HG03342 (cell line): ENCODE measurements around the gene LRP1-AS.

Experiments used
- ATAC-seq: cut with Tn5 transposase; IDR thresholded peaks from one replicate; pipeline ENCODE4 v1.9.1; 2021; ENCODE audit warnings: mild to moderate bottlenecking, moderate library complexity; ENCODE audit not compliant: unreplicated experiment

LRP1-AS gene

DNA sequence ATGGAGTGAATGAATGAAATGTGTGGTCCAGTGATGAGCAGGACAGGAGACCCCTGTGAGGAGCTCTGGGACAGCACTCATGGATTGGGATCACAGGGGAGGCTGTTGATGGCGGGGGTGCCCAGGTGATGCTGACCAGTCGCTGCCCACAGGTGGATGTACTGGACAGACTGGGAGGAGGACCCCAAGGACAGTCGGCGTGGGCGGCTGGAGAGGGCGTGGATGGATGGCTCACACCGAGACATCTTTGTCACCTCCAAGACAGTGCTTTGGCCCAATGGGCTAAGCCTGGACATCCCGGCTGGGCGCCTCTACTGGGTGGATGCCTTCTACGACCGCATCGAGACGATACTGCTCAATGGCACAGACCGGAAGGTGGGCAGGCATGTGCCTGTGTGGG is 13.3 kb upstream of the LRP1-AS start:
- no peak for ATAC-seq

DNA sequence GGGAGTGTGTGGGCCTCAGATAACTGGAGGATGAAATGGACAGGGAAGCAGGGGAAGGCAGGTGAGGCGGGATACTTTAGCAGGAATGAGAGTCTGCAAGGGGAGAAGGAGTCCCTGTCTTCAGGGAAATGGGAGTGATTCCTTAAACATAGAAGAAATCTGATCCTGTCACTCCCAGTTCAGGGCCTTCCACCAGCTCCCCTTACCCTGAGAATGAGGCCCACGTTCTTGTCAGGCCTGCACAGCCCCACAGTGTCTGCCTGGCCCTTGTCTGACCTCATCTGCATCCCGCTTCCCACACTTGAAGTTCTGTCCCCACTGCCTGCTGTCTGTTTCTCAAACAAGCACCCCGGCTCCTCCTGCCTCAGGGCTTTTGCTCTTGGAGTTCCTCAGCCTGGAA is 12.6 kb upstream of the LRP1-AS start:
- no peak for ATAC-seq

DNA sequence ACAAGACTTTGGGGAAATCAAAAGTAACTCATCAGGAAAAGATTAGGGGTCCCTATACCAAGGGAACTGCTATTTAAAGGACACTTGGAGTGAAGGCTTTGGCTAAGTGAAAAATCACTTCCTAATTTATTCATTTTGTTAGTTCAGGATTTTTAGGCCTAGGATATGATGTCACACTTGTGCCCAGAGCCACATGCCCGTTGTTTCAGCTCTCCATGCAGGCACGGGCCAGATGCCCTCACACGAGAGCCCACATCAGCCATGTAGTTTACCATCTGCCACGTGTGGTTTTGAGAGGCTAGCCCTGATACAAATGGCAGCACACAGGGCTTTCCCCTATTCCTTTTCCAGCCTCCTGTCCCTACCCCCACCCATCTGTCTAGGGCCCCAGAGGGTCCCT is 11.9 kb upstream of the LRP1-AS start:
- no peak for ATAC-seq

DNA sequence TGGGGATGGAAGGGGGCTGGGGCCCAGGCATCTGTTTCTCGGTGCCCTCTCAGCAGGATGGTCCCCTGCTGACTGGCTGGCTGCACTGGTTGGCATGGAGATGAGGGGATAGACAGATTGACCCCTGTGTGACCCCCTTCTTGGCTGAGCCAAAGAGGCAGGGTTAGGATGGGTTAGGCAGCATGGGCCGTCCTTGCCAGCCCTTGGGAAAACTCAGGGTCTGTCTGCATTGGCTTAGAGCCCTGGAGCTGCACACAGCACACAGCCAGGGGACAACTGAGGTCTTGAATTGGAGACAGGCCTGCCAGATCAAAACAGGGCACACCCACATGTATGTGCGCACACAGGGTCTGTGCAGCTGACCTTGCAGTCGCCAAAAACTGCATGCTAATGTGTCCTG is 11.2 kb upstream of the LRP1-AS start:
- no peak for ATAC-seq

DNA sequence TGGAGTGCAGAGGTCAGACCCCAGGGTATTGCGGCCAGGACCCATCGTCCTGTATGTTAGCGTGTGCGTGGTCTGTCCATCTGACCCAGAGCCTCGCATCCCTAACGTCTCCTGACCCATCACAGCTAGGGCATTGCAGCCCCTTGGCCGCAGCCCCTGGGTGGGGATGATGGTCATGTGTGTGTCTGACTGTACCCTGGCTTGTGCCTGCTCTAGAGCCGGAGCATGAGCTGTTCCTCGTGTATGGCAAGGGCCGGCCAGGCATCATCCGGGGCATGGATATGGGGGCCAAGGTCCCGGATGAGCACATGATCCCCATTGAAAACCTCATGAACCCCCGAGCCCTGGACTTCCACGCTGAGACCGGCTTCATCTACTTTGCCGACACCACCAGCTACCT is 10.8 kb upstream of the LRP1-AS start:
- ATAC-seq, result no peak

DNA sequence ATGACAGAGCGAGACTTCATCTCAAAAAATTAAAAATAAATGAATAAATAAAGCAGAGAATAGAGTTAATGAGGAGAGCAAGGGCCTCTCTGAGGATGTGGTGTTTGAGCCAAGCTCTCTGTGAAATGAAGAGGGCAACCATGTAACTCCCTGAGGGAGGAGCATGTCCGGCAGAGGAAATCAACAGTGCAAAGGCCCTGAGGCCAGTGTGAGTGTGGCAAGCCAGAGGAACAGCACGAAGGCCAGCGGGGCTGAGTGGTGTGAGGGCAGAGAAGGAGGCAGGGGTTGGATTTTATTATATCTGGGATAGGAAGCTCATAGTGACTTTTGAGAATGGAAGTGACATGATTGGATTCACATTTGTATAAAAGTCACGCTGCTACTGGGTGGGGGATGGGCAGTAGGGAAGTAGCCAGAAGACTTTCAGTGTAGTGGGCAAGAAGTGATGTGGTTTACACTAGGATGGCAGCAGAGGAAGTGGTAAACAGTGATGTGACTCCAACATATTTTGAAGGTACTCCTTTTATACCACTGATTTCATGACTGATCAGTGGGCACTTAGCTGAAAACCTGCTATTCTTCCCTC is 10.3 kb upstream of the LRP1-AS start:
- ATAC-seq, result no peak

DNA sequence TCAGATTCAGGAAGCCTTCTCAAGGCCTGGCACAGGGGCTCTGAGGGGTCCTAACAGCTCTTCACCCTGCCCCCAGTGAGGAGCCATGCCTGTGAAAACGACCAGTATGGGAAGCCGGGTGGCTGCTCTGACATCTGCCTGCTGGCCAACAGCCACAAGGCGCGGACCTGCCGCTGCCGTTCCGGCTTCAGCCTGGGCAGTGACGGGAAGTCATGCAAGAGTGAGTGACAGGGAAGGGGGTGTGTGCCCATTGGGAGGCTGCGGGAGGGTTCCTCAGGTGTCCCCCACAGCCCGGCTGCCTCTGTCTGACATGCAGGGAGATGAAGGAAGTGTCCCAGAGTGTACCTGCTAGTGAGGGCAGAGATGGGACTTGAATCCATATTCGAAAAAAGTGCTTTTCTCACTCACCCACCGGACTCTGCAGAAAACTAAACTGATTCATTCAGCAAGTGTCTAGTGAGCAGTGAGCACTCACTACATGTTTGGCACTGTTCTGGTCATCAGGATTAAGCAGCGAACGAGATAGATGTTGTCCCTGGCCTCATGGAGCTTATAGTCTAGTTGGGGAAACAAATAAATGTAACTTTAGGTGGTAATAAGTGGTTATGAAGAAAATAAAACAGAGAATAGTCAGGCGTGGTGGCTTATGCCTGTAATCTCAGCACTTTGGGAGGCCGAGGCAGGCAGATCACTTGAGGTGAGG is 9.4 kb upstream of the LRP1-AS start:
- no peak for ATAC-seq

DNA sequence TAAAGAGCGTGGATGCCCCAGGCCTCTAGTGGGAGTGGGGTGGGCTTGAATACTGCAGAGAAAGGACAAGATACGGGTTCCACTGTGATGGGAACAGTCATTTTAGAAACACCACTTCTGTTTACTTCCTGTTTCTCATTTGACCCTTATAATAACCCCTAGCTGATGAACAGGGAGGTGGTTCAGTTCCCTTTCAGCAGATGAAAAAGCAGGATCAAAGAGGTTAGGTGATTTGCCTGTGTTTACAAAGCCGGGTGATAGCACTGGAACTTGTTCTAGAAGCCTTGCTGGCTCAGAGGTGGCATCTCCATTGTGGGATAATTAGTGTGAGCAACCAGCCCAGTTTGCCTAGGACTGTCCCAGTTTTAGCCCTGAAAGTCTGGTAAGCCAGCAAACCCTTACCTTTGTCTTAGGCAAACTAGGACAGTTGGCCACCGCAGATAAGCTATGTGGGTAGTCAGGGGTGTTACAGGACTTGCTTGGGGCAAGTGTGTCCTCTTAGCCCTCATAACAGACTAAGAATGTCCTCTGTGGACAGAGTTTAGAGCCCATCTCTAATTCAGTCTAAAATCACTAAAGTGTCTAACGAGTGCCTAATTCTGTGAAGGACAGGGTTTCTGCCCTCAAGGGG is 7.5 kb upstream of the LRP1-AS start:
- ATAC-seq, result no peak

DNA sequence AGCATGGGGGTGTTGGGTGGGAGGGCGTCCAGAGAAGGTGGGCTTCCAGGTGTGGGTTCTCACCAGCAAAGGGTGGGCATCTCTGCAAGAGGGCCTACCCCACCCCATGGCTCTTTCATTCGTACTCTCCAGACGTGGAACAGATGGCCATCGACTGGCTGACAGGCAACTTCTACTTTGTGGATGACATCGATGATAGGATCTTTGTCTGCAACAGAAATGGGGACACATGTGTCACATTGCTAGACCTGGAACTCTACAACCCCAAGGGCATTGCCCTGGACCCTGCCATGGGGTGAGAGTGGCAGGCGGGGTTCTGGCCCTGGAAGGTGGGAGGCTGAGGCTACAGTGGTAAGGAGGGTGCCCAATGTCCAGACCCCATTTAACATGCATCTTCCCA is 6.7 kb upstream of the LRP1-AS start:
- ATAC-seq, result no peak

DNA sequence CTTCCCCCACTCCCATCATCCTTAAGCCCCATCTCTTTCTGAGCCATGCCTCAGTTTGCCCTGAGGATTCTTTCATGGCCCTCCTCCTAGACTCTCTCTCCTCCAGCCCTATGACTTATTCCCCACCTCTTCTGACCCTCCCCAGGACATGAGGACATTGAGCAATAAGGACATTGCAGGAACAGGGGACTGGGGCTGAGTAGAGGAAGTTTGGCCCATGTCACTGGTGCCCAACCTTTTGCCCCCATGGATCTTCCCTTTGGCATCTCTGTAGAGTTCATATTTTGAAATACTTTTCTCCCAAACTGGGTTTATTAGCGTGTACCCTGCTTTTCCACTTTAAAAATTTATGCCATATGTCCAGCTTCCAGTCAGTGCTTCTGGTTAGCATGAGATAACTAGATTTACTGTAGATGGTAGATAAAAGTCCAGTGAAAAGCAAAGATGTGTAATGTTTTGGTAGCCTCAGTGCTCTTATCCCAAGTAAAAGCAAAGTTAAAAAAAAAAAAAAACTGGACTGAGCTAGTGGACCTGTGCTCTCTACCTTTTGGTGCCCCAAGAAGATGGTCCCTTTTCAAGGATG is 6.1 kb upstream of the LRP1-AS start:
- ATAC-seq, result no peak

DNA sequence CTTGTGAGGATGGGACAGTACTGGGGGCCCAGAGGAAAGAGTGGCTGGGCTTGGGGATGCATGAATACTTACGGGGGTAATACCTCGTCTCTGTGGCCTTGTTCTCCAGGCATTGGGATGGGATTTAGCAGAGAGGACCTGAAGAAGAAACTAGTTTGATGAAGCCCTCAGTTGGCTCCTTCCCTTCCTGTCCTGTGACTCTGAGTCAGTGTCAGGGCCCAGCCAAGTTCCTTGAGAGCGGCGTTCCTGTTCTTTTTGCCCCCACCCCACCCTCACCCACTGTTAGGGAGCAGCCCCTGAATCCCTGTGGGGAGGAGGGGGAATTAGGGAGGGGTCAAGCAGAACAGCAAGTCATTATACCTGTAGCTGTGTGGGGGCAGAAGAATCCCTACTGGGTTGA is 5.2 kb upstream of the LRP1-AS start:
- no peak for ATAC-seq

DNA sequence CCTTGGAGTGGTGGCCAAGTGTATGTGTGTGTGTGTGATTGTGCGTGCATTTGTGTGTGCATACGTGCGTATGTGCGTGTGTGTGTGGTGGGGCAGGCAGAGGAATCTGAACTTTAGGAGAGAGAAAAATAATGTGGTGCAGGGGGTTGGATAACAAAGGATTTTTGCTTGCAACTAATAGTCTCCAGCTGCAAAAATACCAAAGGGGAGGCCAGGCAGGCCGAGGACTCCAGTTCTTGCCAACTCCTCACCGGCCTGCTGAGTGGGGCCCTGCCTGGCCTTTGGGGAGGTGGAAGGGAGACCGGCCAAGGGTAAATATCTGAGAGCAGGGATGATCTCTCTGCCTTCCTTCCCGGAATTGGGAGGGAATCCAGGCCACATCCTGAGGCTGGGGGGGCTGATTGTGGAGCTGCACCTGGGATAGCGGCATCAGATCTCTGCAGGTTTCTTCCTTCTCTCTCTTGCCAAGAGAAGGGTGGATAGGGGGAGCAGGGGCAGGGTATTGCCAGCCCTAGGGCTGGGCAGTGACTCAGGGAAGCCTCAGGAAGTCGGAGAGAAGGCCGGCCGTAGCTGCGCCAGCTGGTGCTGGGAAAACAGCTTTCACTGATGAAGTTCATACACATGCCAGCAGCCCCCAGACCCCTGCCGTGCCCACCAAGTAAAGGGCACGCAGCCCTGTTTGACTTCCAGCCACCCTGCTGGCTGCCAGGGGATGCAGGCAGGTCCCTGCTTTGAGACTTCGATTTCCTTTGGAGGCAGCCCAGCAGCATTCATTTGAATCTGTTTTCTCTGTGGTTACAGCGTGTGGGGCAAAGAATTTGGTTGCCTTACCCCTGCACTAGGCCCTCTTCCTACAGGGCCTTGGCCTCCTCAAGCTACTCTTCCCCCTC is 4.6 kb upstream of the LRP1-AS start:
- no peak for ATAC-seq

DNA sequence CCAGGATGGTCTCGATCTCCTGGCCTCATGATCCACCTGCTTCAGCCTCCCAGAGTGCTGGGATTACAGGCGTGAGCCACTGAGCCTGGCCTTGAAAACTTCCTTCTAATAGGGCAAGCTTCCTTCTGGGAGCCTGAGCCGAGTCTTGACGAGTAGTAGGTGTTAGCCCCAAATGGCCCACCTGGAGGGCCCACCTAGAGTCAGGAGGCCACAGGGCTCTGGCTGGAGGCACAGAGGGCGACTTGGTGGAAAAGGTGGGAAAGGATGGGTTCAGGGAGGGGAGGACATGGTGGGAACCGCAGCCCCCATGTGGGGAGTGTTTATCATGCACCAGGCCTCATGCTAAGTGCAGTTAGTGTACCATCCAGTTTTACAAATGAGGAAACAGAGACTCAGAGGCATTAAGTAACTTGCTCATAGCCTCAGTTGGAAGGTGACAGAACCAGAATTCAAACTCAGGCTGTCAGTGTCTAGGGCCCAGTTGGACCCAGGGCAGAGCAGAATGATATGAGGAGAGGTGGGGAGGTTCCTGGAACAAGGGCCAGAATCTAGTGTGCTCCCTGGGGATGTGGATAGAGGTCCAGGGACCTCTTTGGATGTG is 3.1 kb upstream of the LRP1-AS start:
- no peak for ATAC-seq

DNA sequence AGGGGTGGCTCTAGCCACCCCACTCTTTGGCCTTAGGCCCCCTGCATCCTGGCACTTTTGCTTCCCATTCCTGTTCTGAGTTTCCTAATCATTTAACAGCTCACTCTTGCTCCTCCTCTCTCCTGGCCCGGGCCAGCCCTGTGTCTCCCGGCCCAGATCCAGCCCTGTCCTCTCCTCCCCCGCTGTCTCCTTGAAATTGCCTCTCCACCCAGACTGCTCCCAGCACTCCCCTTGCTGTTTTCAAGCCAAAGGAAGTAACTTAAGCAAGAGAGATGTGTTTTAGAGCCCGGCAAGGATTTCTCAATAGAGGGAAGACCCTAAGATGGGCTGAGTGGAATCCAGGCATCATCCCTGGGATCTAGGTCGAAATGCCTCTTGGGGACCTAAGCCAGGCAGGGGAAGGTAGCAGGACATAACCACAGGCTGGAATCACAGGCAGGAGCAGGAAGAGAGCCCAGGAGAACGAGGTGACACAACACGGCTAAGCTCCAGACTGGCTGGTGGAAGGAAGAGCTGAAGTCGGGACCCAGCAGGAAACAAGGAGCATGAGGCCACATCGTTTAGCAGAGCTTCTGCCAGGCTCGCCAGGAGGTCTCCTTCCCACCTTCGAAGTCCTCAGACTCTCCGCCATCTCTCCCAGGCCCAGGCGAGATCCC is 2.0 kb upstream of the LRP1-AS start:
- ATAC-seq, result no peak

DNA sequence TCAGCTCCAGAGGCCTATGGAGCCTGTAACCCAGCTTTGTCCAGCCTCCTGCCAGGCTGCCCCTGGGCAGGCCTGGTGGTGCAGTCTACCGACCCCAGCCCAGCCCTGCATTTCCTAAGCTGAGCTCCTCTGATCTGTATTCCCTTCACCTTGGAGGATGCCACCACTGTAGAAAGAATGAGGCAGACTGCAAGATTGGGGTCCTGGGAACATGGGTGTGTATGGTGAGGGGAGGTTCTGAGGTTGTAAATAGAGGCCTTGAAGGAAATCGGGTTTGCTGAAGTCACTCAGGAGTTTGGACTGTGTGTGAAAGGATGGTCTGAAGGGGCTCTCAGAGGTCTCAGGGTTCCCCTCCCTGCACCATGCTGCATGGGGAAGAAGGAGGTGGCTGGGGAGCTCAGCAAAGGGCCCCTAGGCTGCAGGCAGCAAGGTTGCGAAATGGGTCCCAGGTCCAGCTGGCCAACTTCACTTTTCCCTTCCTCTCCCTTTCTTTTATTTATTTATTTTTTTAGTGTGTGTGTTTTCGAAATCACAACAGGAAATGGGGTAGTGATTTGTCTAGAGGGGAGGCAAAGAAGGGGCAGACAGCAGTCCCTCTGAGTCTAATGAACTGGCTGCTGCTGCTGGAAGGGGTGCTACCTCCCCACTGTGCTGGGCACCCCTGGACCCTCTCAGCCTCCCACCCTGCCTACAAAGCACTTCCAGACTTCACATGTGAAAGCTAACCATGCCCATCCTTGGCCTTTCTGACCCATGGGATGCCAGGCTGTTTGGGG is 1.2 kb upstream of the LRP1-AS start:
- no peak for ATAC-seq

DNA sequence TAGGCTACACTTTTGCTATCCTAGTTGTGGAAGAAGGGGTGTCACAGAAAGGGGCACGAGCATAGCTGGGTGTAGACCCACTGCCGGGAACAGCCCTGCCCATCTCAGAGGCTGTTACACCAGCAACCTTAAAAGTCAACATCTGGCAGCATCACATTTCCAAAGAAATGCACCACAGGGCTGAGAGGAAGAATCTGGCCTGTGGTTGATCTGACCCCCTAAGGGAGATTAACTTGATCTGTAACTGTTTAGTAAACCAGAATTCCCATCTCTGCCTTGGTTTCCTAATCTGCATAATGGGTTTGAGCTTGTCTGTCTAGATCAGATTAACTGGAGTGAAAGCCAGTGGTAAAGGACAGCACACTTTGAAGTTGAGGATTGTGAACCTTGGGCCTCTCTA is 1.3 kb downstream of the LRP1-AS start:
- no peak for ATAC-seq

DNA sequence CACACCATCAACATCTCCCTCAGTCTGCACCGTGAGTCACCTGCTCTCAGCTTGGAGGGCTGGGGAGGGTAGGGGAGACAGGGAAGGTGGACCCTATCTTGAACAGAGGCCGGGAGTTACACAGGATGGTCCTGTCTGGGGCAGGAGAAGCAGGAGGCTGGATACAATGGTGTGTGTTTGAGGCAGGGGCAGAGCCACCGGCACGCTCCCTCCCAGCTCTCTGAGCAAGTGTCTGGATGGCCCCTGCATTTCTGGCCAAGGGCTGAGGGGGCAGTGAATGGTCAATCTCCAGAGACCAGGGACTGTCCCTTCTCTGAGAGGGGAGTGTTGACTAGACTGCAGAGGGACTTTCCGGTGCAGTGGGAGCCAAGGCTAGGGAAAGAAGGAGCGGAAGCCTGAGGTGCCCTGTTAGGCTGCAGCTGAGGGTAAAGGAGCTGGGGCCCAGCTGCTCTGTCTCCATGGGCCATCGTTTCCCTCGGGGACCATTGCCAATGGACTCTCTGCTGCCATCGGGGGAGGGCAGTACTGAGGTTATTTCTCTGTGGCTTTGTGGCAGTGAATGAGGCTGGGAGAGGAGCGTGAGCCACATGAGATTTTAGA is 1.9 kb downstream of the LRP1-AS start:
- ATAC-seq, result no peak

DNA sequence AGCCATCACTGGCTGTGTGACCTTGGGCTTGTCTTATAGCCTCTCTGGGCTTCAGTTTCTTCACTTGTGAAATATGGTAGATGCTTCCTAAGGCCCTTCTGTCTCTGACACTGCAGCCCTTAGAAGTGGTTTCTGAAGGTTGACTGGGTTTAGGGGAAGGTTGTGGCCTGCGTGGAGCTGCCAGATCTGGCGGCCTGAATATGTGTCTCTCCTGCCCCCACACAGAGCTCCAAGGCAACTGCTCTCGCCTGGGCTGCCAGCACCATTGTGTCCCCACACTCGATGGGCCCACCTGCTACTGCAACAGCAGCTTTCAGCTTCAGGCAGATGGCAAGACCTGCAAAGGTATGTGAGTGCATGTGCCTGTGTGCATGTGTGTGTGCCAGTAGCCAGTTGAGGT is 4.0 kb downstream of the LRP1-AS start:
- ATAC-seq, result no peak

DNA sequence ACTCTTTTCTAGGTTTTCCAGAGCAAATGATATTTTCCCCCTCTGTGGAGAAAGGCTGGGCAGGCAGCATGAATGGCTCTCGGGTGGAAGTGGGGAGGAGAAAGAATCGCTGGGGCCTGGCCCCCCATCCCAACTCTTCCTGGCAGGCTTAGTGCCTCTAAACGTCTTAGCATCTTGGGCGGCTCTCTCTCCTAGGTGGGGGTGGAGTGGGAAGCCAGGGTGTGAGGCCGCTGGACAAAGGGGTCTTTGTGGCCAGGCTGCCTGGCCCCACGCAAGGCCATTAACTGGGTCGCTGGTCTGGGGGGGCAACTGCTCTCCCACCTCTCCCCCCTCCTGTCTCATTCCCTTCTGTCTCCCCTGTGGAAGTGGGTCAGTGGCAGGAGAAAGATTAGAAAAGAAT is 4.7 kb downstream of the LRP1-AS start:
- no peak for ATAC-seq
